ENCODE results near the gene CDH4.

Gene CDH4

DNA sequence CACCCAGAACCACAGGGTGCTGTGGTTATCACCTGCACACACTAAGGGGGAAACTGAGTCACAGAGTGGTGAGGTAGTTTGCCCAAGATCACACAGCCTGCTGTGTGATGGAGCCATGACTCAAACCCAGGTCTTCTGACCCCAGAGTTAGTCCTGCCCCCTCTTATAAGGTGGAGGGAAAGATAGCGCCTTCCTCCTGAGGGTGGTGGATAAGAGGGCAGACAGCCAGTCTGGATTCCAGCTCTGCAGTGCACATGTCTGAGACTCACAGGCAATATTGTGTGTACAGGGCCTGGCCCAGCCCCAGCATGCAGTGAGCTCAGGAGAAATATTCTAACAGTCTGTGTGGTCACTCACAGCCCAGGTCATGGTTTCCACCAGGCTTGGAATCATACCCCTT is 393.7 kb downstream of the CDH4 start:
- TF ChIP-seq, protein P1, sequence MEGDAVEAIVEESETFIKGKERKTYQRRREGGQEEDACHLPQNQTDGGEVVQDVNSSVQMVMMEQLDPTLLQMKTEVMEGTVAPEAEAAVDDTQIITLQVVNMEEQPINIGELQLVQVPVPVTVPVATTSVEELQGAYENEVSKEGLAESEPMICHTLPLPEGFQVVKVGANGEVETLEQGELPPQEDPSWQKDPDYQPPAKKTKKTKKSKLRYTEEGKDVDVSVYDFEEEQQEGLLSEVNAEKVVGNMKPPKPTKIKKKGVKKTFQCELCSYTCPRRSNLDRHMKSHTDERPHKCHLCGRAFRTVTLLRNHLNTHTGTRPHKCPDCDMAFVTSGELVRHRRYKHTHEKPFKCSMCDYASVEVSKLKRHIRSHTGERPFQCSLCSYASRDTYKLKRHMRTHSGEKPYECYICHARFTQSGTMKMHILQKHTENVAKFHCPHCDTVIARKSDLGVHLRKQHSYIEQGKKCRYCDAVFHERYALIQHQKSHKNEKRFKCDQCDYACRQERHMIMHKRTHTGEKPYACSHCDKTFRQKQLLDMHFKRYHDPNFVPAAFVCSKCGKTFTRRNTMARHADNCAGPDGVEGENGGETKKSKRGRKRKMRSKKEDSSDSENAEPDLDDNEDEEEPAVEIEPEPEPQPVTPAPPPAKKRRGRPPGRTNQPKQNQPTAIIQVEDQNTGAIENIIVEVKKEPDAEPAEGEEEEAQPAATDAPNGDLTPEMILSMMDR (IDR thresholded peaks at IDR 0.05), result no peak
- Histone ChIP-seq H3K36me3 (no peaks in the 10 kb centered on the region), H3K27ac (no peak overlapping the region), H3K4me1 (ENCODE audit: control insufficient read depth in 1 of 2, insufficient read depth in 1 of 2, low read depth in 1 of 2, low read length in 1 of 2) (no peaks in the 10 kb centered on the region), H3K4me3 (ENCODE audit: low read depth in 1 of 2, low read length in 1 of 2) (no peak overlapping the region), H3K9me3 (no peaks in the 10 kb centered on the region), H3K27me3 (no peaks in the 10 kb centered on the region)

DNA sequence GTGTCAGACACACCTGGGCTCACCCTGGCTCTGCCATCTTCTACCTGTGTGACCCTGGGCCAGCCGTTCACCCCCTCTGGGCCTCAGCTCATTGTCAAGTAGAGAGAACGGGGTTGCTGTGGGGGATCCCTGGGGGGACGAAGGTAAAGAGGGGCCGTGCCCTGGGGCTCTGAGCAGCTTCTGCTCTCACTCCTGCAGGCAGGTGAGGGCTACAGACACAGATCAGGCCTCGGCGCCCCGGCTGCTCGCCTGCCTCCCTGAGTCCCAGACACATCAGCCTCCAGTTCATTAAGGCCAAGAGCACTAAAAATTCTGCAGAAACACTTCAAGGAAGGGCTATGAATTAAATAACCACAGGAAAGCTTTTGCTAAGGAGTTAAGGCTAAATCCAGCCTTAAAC is 394.4 kb downstream of the CDH4 start:
- TF ChIP-seq, protein P1 (IDR thresholded peaks at IDR 0.05), result no peak
- no peaks in the 10 kb centered on the region for H3K4me1 ChIP-seq (ENCODE audit: control insufficient read depth in 1 of 2, insufficient read depth in 1 of 2, low read depth in 1 of 2, low read length in 1 of 2)
- no peaks in the 10 kb centered on the region for H3K36me3 ChIP-seq
- H3K4me3 ChIP-seq (ENCODE audit: low read depth in 1 of 2, low read length in 1 of 2), result no peak overlapping the region
- H3K9me3 ChIP-seq, result no peaks in the 10 kb centered on the region
- H3K27ac ChIP-seq, result no peak overlapping the region
- H3K27me3 ChIP-seq, result no peaks in the 10 kb centered on the region

- TF ChIP-seq, protein P1 (IDR thresholded peaks at IDR 0.05), result no peak
- Histone ChIP-seq H3K27ac (no peak overlapping the region), H3K36me3 (no peaks in the 10 kb centered on the region)
These were observed 394.9 kb downstream of the CDH4 start for GRCh38 chr20:61646986-61647385.

GRCh38 chr20:61647702-61648101 is 395.6 kb downstream of the CDH4 start:
- Histone ChIP-seq H3K4me3 (ENCODE audit: low read depth in 1 of 2, low read length in 1 of 2) (no peak overlapping the region), H3K36me3 (no peaks in the 10 kb centered on the region), H3K27me3 (no peaks in the 10 kb centered on the region), H3K27ac (no peak overlapping the region), H3K4me1 (ENCODE audit: control insufficient read depth in 1 of 2, insufficient read depth in 1 of 2, low read depth in 1 of 2, low read length in 1 of 2) (no peaks in the 10 kb centered on the region), H3K9me3 (no peaks in the 10 kb centered on the region)
- TF ChIP-seq, protein P1 (IDR thresholded peaks at IDR 0.05), result no peak

More at GRCh38 chr20:61646986-61647385, 394.9 kb downstream of the CDH4 start:
- Histone ChIP-seq H3K4me1 (ENCODE audit: control insufficient read depth in 1 of 2, insufficient read depth in 1 of 2, low read depth in 1 of 2, low read length in 1 of 2) (no peaks in the 10 kb centered on the region), H3K27me3 (no peaks in the 10 kb centered on the region), H3K4me3 (ENCODE audit: low read depth in 1 of 2, low read length in 1 of 2) (no peak overlapping the region), H3K9me3 (no peaks in the 10 kb centered on the region)

- Histone ChIP-seq H3K27ac (no peak overlapping the region), H3K9me3 (no peaks in the 10 kb centered on the region), H3K36me3 (no peaks in the 10 kb centered on the region), H3K27me3 (no peaks in the 10 kb centered on the region), H3K4me1 (ENCODE audit: control insufficient read depth in 1 of 2, insufficient read depth in 1 of 2, low read depth in 1 of 2, low read length in 1 of 2) (no peaks in the 10 kb centered on the region), H3K4me3 (ENCODE audit: low read depth in 1 of 2, low read length in 1 of 2) (no peak overlapping the region)
- TF ChIP-seq, protein P1 (IDR thresholded peaks at IDR 0.05), result no peak
These were observed 397.2 kb downstream of the CDH4 start for GRCh38 chr20:61649105-61649859.
